GM21528 (cell line): Measurements from ENCODE around the gene GLS.
A peak's percentile ranks its signal among the peaks of the same experiment; 100 is the strongest.
"Not testable (repeated sequence)": the region's sequence is repeated elsewhere in the genome, so short reads cannot be mapped to it uniquely, and the experiment has no call there.

ENCODE experiments used
- ATAC-seq: cut with Tn5 transposase; IDR thresholded peaks from one replicate; pipeline ENCODE4 v1.9.1; 2021; ENCODE audit warnings: mild to moderate bottlenecking, moderate library complexity; ENCODE audit not compliant: unreplicated experiment, low FRiP score

GLS gene

GRCh38 chr2:190854726-190855125 lies 25.9 kb upstream of the GLS start:
- no peak for ATAC-seq

GRCh38 chr2:190855245-190855644 lies 25.4 kb upstream of the GLS start:
- ATAC-seq = no peak

- ATAC-seq = no peak
Observed at GRCh38 chr2:190856985-190857384, 23.6 kb upstream of the GLS start.

- ATAC-seq = no peak
Observed at GRCh38 chr2:190858817-190859216, 21.8 kb upstream of the GLS start.

DNA sequence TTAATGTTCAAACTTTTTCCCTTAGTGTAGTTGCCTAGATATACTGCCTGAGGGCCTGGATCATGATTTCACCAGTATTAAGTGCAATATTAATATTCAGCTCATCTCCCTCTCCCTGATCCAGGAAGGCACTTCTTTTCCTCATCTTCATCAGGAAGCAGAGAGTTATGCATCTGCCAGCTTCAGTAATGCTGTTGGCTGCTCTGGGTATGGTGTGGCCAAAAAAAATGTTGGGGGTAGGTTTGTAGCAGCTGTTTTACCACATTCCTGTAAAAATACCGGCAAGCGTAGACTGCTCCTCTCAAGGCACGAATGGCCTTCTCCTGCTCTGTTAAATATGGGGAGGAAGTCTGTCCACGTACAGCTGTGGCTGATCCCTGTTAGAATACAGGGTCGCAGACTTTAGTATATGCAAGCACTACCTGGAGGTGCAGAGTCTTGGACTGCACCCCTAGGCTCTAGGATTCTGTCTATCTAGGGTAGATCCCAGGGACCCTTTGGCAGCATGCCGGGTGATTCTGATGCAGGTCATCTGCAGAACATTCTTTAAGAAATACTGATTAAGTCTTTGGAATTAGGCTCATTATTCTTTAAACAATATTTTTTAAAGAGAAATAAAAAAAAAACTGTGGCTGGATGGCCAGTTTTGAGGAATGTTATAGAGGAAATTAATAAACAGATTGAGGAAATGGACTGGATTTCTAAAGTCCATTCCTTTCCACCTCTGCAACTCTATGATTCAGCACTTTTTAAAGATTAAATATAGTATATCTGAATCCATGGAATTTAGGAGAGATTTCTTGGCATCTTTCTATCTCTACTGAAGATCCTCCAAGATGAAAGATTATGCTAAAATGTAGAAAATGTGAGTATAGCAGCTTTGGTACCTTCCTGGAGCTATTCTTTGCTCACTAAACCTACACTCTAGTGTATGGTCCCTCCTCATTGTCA lies 21.0 kb upstream of the GLS start:
- no peak for ATAC-seq

- no peak for ATAC-seq
Observed at GRCh38 chr2:190860985-190861680, 19.5 kb upstream of the GLS start.

GRCh38 chr2:190862128-190862527 lies 18.5 kb upstream of the GLS start:
- ATAC-seq = not testable (repeated sequence)

DNA sequence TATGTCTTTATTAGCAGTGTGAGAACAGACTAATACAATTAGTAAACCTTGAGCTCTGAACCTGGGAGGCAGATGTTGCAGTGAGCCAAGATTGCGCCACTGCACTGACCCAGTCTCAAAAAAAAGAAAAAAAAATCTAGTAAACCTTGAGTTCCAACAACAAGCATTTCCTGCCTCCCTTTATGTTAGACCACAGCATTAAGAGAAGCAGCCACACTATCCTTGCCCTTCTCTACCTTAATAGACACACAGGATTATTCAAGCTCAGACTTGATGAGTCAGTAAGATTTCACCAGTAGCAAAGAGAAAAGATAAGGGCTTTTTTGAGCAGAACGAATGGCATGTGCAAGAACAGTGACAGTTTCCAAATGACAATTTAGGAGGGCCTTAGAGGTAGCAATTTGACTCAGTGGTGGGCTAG lies 18.0 kb upstream of the GLS start:
- ATAC-seq = no peak

- ATAC-seq = no peak
Observed at GRCh38 chr2:190863946-190864345, 16.7 kb upstream of the GLS start.

- ATAC-seq = no peak
Observed at GRCh38 chr2:190864375-190864774, 16.2 kb upstream of the GLS start.

DNA sequence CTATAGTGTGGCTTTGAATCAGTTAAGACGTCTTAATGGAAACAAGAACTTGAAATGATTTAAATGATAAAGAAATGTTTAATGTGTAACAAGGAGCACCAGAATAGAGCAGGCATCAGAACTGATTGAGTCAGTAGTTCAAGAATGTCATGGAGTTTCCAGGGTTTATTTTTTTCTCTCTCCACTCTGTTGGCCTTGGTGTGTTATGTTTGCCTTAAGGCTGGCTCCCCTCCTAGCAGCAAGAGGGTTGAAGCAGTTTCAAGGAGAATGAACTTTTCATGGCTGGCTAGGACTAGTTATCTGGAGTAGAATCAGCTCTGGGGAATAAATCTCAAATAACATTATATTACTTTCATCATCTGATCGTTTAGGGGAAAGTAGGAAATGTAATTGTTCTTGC lies 13.4 kb upstream of the GLS start:
- no peak for ATAC-seq

DNA sequence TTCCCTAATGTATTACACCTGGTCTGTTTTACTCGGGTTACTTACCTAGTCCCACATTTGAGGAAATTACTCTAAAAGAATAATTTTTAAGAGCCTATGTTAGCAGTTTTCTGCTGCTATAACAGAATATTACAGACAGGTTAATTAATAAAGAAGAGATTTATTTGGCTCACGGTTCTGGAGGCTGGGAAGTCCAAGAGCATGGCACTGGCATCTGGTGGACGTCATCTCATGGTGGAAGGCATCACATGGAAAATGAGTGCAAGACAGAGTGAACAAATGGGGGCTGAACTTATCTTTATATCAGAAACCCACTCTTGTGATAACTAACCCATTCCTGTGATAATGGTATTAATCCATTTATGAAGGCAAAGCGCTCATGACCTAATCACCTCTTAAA lies 12.8 kb upstream of the GLS start:
- no peak for ATAC-seq

DNA sequence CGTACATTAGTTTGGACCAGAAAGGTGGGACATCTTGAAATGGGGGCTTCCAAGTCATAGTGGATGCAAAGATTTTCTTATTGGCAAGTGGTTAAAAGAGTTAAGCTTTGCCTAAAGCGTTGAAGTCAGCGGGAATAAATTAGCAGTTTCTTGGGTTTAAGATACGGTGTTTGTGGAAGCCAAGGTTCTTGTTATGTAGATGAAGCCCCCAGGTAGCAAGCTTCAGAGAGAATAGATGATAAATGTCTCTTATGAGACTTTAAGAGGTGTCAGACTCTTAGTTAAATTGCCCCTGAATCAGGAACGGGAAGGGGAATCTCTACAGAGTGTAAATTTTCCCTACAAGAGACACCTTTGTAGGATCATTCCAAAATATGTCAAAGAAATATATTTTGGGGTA lies 10.9 kb upstream of the GLS start:
- ATAC-seq = no peak

DNA sequence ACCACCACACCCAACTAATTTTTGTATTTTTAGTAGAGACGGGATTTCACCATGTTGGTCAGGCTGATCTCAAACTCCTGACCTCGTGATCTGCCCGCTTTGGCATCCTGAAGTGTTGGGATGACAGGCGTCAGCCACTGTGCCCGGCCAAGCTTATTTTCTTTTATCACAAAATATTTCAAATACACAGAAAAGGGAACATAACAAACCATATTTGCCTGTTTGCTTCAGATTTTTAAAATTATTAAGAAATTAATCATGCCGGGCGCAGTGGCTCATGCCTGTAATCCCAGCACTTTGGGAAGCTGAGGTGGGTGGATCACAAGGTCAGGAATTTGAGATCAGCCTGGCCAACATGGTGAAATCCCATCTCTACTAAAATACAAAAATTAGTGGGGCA lies 7.2 kb upstream of the GLS start:
- ATAC-seq = not testable (repeated sequence)

- ATAC-seq = no peak
Observed at GRCh38 chr2:190875891-190876290, 4.7 kb upstream of the GLS start.

GRCh38 chr2:190876631-190877030 lies 4.0 kb upstream of the GLS start:
- ATAC-seq = no peak

DNA sequence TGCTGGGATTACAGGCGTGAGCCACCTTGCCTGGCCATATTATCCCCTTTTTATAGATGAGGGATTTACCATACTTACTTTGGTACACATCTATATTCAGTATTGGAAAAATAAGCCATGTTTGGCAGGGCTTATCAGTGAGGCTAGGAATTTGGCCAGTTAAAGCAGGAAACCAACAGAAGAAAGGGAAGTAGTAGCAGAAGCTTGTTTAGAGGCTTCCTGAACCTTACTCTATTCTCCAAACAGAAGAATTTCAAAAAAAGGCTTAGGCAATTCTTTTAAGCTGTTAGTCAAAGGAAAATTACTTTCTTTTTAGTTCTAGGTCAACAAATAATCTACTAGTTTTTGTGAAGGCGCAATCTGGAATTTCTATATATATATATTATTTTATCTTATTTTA lies 3.2 kb upstream of the GLS start:
- no peak for ATAC-seq

GRCh38 chr2:190879474-190880377 lies 895 bp upstream of the GLS start:
- ATAC-seq = no peak

GRCh38 chr2:190881084-190881597 lies 520 bp downstream of the GLS start:
- peak; percentile 3 for ATAC-seq

- peak; percentile 65 for ATAC-seq
Observed at GRCh38 chr2:190881598-190882410, 1.2 kb downstream of the GLS start.
